NCI-H510A treated with DMSO at 0.1 percent for 48 hours (cell line): ENCODE results near the gene VEGFD.
"Not testable (repeated sequence)": the region's sequence is repeated elsewhere in the genome, so short reads cannot be mapped to it uniquely, and the experiment has no call there.

Experiments
- DNase-seq: peaks from one replicate; lab custom pipeline; 2025; lab: John Stamatoyannopoulos, UW

Gene VEGFD

DNA sequence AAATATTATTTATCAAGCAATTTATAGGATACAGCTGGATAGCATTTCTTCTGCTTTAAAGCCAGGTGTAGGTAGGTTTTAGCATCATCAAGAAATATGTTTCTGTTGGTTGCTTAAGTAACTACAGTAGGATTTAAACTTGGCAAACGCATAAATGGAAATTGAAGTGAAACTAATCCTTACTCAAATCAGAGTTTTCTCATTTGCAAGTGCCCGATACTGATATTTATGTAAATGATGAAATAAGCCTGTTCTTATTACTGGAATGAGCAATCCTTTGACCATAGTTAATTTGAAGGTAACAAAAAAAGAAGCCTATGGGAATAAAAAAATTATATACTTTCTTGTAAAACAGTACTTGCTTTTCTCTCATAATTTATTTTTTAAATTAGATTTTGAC, 25.7 kb downstream of the VEGFD start:
- DNase-seq, result no peak

DNA sequence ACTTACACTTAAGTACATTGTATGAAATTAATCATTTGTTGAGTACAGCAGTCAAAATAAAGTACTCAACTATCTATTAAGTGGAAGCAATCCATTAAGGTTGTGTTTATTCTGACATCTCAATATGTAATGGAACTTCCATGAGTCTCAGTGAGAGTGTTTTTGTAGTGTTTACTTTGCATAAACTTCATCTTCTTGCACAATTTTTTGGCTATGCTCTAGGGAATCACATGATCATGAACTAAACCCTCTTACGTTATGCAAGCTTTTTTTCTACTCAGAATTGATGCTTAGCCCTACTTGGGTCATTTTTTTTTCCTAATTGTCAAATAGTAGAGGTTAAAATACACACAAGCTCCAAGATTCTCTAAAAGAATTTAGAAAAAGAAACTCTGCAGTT, 27.8 kb downstream of the VEGFD start:
- no peak for DNase-seq

DNA sequence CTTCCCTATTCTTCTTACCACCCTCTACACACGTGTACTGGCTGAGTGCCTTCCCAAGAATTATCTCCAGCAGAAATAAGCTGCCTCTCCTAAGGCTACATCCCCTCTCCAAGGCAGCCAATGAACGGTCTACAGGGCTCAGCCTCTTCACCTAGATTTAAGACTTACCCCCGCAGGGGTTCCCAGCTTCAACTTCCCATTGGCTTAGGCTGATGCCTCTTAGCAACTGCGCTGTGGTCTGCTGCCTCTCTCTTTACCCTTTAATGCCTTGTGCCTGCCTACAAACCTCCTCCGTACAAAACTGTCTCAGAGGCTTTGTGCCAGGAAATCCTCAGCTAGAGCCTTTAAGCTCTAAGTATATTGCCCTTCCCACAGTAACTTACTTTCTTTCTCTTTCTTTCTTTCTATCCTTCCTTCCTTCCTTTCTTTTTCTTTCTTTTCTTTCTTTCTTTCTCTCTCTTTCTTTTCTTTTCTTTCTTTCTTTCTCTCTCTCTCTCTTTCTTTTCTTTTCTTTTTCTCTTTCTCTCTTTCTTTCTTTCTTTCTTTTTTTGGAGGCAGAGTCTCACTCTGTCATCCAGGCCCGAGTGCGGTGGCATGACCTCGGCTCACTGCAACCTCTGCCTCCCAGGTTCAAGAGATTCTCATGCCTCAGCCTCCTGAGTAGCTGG, 33.8 kb downstream of the VEGFD start:
- DNase-seq, result no peak

DNA sequence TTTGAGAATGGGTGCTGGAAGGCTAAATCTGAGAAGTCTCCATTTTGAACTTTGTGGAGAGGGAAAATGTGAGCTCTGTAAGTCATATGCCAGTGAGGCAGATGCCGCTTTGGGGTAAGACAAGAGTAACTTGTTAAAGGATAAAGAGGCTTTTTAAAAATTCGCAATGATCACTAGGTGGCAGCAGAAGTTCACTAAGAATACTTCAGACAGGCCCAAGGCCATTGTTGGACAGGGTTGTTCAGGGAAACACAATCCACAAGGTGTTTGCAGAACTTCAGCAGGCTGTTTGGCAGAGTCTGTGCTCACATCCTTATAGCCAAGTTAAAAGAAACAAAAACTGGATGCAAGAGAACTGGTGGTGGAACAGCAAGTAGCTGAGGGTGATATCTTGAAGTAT, 35.2 kb downstream of the VEGFD start:
- DNase-seq, result peak; percentile 38

DNA sequence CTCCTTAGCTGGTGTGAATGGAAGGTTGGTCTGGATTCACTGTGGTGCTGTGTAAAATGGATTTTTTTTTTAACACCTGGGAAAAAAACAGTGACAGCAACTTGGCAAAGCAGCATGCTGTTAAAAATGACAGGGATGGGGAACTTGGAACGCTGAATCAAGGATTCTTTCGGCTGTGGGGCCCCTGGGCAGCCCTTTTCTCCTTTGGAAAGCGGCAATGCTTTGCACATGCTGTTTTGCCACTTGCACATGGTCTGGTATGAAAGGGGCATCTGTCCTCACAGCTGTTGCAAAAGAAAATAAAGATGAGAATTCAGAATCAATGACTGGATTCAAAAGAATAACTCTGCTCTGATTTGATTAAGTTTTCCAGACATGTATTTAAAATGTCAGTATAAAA, 38.2 kb downstream of the VEGFD start:
- DNase-seq, result no peak

DNA sequence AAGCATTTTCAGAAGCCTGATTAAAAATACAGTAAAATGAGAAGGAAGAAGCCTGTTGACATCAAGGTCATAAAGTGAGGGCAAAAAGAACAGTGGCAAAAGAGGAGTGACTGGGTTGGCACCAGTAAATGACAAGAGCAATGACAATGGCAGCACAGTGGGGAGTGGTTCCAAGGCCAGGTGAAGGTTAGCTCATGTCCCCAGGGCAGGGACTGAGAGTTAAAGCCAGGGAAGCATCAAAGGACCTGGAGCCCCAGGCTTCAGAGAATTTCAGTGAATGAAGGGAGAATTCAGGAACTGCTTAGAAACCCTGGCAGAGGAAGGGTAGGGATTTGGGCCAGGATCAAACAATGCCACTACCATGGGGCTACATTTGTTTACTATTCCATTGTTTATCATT, 40.1 kb downstream of the VEGFD start:
- no peak for DNase-seq

DNA sequence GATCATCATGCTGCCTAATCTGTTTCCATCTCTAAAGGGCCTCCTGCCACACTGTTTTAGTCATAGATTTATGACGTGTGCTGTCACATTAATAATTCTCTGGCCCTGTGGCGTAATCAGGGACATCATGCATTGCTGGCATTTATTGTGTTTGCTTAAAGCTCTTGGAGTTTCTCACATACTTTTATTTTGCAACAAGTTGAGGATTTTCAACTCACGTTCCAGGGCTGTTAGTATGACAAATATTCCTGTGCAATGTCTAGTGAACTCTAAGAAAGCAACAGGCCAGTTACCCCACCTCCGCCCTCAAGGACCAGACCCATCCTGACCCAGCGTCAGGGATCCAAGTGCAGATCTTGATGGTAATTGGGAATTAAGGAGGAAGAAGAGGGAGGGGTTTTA, 41.1 kb downstream of the VEGFD start:
- DNase-seq, result no peak

DNA sequence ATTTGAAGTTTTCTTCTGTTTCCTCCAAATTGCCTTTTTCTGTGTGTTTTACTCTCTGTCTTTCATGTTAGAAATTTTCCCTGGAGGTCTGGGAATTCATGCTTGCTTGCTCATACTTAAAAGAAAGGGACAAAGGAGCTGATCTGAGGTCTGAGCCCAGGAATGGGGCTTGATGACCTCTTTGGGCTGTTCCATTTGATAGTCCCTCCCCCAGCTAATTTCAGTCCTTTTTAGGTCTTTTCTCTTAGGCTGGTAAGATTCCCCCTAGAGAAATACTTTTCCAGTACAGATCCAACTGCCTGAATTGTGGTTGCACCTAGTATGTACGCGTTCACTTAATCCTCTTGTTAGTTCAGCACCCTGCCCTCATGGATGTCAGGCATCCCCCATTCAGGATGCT, 43.3 kb downstream of the VEGFD start:
- DNase-seq, result no peak

DNA sequence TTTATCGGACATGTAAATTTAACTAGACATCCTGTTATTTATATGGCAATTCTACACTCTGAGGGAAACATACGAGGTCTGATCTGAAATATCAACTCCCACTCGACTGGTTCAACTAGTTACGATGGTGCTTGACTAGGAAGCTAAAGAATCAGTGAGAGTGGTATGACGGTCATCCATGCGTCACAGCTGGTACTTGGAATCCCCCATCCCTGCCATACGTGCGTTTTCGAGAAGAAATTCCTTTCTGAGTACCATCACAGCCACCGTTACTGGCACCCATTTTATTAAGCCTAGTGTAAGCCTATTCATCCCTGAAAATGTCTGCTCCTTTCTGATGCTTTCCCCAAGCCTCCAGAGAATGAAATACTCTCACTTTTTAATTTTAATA, 48.2 kb downstream of the VEGFD start:
- peak; percentile 70 for DNase-seq

DNA sequence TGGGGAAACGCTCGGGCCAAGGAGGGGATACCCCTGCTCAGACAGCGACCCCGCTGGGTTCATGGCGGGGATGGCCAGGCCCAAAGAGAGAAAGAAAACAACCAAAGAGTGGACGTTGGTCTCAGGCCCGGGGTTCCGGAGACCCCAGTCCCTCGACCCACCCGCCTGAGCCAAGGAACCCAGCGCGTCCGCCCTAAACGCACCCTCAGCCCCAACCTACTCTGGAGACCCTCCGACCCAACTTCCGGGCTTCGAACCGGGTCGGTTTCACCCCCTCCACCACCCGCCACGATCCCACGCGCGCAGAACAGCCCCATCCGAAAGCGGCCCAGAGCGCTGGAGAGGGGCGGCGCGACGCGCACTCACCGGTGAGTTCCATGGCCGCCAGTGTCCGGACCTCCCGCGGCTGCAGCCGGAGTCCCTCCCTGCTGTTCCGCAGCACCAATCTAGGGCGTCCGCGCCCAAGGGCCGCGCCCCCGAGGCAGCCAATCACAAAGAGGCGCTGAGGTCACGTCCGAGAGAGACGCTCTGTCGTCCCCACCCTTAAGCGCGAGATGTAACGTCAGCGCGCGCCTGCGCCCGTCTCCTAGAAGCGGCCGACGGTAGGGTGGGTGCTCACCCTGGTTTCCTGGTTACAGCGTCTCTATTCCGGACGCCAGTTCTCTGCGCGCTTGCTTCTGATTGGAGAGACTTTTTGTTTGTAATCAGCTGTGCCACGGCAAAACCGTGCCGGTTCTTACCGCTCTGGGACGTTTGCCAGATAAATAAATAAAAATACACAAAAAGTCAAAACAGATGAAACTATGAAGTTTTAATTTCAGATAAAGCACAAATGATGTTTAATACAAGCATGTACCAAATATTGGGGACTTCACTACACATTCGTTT, 48.8 kb downstream of the VEGFD start, which contains the start of gene PIGA:
TSS of gene PIGA (minus strand) at position 389 of the 888 bp plus-strand sequence. CDS start 3,593 bp downstream, outside the sequence.
- DNase-seq, result peak; percentile 92

DNA sequence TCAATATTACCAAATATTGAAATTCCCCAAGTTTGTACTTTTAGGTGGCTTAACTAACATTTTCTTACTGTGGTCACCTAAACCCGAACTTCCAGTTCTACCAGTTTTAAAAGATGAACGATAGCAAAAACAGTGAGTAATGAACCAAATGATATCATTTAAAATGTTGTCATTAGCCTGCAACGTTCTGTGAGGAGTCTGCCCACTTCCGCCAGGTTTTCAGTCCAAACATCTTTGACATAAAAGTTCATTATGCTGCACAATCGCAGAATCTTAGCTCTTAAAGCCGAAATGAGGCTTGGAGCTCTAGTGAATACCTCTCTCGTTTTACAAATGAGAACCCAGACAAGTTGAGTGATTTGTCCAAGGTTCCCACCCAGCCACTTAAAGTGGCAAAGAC, 49.7 kb downstream of the VEGFD start:
- DNase-seq, result no peak

DNA sequence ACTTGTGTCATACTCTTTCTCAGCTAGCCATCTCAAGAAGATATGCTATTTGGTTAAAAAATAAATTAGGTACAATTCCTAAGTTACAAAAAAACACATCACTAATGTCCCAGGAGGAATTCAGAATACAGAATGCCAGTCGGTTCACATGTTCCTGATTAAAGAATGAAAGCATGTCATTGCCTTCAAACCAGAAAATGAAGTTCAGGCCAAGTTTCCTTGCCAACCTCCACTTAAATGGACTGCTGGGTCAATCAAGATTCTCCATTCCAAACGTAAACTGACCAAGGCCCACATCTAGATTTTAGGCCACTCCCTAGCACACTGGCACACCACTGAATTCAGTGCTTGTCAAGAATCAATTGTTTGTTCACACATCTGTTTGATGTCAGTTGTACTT, 55.4 kb downstream of the VEGFD start:
- no peak for DNase-seq

DNA sequence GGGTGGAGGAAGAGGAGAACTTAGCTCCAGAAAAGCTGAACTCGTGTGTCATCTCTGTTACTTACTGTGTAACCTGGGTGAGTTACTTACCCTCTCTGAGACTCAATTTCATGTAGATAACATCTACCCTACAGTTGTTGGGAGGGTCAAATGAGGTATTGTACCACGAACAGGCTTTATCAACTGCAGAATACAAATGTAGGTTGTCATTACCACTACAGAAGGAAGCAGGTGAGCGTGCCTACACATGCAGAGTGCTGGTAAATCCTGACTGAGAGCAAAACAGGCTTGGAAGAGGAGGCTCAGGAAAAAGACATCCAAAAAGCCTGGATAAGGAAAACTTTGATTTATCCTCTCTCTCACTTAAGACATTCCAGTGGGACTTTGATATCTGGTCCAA, 56.1 kb downstream of the VEGFD start:
- DNase-seq, result no peak

DNA sequence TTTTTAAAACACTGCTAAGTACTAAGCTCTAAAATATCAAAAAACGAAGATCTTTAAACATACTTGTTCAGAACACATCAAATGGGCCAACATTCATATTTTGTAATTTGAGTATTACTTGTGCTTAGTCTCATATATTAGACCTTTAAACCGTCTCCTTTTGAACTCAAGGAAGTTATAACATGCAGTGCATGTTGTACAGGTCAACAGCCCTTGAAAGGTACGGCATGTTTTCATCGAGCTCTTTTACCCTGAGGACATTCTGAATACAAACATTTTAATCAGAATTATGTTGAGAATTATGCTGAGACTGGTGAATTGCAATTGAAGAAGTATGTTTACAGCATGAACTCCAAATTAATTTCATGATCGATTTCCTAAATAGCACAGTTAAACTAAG, 61.7 kb downstream of the VEGFD start:
- DNase-seq, result no peak

DNA sequence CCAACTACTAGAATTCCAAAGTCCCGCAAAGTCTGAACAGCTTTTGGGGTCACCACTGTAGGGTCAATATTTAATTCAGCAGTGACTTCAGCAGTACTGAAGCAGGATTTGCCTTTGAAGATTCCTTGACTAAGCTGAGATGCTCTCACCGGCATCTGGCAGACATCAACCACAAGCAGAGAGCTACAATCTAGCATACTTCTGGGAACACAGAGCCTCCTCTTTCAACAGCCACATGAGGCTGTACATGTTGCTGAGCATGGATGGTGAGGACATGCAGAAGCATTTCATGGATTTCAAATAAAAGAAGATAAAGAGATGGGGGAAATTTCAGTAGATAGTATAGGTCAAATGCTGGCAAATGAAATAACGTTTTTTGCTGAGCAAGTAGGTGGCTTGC, 62.1 kb downstream of the VEGFD start:
- DNase-seq, result no peak

DNA sequence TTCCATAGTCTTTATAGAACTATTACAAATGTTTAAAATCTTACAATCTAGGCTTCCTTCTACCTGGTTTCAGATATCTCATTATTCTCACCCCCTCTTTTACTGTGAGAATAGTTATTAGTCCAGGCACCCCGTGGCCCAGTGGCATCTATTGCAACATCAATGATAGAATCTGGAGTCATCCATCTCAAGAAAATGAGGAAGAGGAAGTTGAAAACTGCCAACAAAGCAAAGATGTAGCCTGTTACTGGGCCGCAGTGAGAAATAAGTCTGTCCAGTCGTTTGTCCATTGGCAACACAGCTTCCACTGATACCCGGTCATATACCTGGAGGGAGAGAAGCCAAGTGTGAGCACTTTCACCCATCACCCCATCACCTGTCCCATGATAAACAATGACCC, 62.8 kb downstream of the VEGFD start:
- no peak for DNase-seq

DNA sequence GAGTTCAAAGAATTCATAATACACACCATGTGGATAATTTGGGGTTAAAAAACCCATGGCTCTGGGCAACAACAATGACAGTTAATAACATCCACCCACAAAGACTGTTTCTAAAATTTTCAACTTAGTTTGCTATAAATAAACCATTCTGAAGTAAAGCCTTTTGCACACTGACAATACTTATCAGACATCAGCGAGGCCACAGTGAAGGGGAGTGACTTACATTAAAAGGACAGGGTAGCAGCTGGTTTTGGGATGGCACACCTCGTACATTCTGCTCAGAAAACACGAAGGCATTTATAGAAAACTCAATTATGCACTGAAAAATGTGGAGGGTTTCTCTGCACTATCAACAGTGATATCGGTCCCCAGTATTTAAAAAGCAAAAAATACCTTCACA, 63.9 kb downstream of the VEGFD start:
- no peak for DNase-seq

DNA sequence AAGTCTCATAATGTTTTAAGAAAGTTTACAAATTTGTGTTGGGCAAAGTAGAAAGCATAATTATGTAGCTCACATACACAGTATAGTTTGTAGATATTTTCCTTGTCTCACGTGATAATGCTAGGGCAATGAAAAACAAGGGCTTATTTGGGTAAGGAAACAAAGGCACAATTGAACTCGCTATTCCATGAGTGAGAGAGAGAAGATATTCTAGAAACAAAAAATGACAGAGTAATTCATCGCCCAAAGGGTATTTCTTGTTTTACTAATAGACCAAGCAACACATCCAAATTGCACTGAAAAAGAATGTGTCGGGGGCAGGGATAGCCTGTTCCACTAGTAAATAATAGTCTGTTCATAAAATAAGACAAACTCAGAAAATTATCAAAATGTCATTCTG, 65.1 kb downstream of the VEGFD start:
- no peak for DNase-seq

DNA sequence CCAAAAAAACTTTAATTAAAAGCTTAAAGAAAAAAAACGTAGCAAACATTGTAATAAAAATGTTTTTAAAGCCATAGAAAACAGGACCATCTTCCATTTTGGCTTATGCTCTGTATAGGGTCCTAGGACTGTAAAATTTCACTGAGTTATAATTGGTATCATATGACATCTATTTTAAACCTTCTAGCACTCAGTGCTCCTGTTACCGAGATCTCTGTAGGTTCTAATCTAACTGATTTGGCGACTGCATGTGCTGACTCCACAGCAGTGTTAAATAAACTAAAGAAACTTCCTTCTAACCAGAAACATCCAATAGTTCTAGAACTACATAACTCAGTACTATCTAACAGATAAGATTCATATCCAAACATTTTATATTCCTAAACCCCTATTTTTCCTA, 68.7 kb downstream of the VEGFD start, which contains the start of gene ASB11:
TSS of gene ASB11 (minus strand) at position 132 of the 400 bp plus-strand sequence. CDS start at position 97, 35 bp downstream.
- DNase-seq, result no peak

DNA sequence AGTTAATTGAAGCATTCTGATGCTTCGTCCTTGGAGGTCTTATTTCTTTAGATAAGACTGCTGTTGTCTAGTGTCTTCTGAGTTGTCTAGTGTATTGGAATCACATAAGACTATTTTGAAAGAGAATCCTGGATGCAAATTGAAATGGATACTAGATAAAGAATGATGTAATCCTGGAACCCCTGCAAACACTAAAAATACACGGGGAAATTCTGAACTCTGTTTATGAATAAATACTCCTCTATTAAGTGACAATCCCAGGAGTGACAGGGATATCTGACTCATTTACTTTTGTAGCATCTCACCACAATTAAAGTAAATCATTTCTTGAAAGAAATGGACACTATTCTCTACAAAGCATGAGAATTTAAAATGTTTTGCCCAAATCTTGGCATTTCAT, 69.7 kb downstream of the VEGFD start:
- no peak for DNase-seq

DNA sequence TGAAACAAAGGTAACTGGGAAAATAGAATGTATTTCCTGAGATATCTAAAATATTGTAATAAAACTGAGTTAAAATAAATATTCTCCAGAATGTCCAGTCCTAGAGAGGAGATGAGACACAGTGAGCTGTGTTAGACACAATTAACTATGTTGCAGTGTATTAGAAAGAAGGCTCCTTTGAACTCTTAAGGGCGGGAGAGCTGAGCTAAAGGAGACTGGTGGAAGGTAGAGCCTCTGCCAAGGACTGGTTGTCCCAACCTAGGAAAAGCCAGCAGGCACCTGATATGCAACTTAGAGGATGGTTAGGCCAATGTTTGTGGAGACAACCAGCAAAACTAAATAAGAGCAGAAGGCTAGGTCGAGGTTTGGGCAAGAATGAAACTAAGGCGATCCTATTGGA, 73.1 kb downstream of the VEGFD start:
- no peak for DNase-seq

DNA sequence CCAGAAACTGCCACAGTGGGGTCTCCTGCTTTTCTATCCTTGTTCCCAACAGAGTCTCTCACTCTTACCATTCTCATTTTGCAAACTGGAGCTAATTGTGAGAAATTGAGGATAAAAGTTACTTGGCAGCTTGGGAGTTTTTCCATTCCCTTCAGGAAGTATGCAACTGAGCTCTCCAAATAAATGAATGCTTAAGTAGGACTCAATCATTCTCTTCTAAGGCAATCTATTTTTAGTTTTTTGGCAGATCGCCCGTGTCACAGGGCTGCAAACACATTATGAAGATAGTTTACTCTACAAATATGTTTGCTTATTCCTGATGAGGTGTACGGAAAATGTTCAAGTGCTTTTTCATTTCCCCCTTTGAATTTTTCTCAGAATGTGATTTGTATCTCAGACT, 74.1 kb downstream of the VEGFD start:
- DNase-seq, result peak; percentile 48

DNA sequence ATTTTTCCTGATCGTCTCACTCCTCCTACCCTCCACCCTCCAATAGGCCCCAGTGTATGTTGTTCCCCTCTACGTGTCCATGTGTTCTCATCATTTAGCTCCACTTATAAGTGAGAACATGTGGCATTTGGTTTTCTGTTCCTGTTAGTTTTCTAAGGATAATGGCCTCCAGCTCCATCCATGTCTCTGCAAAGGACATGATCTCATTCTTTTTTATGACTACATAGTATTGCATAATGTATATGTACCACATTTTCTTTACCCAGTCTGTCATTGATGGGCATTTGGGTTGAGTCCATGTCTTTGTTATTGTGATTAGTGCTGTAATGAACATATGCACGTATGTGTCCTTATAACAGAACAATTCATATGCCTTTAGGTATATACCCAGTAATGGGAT, 78.3 kb downstream of the VEGFD start:
- DNase-seq, result not testable (repeated sequence)
